NCI-H748 treated with DMSO at 0.1 percent for 48 hours (cell line): ENCODE data around the gene DGCR8.

Experiments
- DNase-seq: peaks from one replicate; lab custom pipeline; 2025; lab: John Stamatoyannopoulos, UW

DGCR8 gene

GRCh38 chr22:20138417-20138738 lies 58.3 kb downstream of the DGCR8 start:
- no peak for DNase-seq

- DNase-seq = no peak
Observed at GRCh38 chr22:20138868-20139267, 58.8 kb downstream of the DGCR8 start.

GRCh38 chr22:20139391-20140106 lies 59.5 kb downstream of the DGCR8 start:
- DNase-seq = no peak

- DNase-seq = no peak
Observed at GRCh38 chr22:20140107-20140445, 60.0 kb downstream of the DGCR8 start.

DNA sequence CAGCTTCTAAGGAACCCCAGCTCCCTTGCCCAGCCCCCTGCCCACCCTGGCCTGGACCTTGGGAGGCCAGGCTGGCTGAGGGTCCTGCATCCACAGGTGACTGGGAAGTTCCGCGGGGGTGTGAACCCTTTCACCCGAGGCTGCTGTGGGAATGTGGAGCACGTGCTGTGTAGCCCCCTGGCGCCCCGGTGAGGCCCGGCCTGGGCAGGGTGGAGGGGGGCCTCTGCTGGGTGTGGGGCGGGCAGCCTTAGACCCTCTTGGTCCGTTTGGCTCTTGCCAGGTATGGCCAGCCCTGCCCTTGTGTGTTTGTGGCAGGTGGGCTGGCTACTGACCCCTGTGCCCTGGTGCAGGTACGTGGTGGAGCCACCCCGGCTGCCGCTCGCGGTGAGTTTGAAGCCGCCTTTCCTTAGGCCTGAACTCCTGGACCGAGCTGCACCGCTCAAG lies 60.5 kb downstream of the DGCR8 start:
- no peak for DNase-seq

- DNase-seq = no peak
Observed at GRCh38 chr22:20141186-20142077, 61.4 kb downstream of the DGCR8 start.

- no peak for DNase-seq
Observed at GRCh38 chr22:20142711-20143621, 62.9 kb downstream of the DGCR8 start.

DNA sequence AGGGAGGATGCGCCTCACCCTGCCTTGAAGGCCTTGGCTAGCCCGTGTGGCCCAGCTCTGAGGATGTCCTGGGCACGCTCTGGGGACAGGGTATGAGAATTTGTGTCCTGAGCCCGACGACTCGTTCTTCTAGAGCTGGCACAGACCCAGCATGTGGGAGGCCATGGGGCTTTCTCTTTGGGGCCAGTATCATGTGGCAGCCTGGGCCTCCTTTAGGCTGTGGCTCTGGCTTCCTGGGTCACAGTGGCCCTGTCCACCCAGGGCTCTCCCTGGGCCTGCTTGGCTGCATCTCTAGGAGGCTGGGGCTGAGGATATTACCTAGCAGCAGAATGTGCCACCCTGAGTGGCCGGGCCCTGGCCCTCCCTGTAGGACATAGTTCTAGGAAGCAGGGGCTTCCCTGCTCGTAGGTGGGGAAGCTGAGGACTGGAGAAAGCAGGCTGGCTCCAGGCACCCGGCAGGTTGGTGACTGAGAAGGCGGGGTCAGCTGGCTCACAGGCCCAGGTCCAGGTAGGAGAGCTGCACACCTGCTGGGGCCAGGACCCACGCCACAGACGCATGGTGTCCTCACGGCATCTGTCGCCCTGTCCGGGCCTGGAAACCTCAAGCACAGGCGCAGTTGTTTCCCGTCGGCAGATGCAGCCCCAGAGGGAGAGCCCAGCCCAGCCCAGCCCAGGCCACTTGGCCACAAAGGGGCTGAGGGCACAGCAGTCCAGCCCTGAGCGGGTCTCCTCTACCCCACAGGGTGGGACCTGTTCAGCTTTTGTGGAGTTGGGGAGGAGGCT lies 64.0 kb downstream of the DGCR8 start:
- no peak for DNase-seq

DNA sequence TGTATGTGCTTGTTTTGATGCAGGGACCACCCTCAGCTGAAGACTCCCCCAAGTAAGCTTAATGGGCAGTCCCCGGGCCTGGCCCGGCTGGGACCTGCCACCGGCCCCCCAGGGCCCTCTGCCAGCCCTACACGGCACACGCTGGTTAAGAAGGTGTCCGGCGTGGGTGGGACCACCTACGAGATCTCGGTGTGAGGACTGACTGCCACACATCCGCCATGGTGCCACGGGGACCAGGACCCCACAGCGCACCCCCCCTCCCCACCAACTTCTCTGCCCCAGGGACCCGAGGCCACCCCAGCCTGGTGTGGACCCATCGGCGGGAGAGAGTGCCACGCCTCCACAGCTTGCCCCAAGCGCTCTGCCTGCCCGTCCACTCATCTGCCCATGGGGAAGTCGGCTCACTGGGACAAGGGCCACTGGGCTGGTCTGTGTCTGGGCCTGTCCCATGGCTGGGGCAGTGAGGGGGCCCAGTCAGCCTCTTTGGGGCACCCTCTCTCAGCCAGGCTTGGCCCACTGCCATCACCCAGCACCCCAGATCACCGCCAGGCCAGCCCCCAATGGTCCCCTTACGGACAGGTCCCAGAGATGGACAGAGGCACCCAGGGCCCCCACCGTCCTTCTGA lies 65.3 kb downstream of the DGCR8 start:
- no peak for DNase-seq

- no peak for DNase-seq
Observed at GRCh38 chr22:20145832-20146223, 65.8 kb downstream of the DGCR8 start.

GRCh38 chr22:20146777-20147176 lies 66.7 kb downstream of the DGCR8 start:
- no peak for DNase-seq

DNA sequence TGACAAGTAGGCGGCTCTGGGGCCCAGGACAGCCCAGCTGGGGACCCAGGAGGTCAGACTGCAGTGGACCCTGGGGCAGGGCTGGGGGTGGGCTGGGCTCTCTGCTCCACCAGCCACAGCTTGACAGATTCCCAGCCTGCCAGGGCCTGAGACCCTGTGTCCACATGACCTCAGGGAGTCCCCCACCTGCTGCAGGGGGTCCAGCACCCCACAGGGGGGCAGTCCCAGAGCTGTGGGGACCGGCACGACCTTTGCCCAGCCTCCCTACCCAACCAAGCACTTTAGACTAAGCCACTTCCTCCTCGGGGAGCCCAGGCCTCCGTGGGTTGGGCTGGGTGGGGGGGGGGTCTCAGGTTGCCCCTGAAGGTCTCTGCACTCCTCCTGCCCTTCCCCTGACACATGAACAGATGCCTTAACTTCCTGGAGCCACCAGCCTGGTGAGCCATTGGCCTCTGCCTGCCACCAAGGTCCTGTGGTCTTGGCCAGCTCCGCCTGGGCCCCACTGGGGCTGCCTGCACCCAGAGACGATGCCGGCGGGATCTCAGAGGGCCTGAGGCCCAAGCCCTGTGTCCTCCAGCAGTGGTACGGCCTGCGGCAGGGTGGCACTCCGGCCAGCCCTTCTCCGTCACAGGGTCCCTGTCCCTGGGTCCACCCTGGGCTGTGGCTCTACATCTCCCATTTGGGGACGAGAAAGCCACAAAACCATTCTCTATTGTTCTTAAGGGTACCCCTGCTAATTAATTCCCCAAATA lies 67.4 kb downstream of the DGCR8 start:
- no peak for DNase-seq

- DNase-seq = no peak
Observed at GRCh38 chr22:20148414-20148813, 68.4 kb downstream of the DGCR8 start.

GRCh38 chr22:20149257-20150250 lies 69.5 kb downstream of the DGCR8 start:
- no peak for DNase-seq

GRCh38 chr22:20150381-20151275 lies 70.6 kb downstream of the DGCR8 start, which contains the start of gene CCDC188:
CCDC188 (minus strand) TSS chr22:20151055; CDS start chr22:20150986, 69 bp downstream.
- DNase-seq = no peak

DNA sequence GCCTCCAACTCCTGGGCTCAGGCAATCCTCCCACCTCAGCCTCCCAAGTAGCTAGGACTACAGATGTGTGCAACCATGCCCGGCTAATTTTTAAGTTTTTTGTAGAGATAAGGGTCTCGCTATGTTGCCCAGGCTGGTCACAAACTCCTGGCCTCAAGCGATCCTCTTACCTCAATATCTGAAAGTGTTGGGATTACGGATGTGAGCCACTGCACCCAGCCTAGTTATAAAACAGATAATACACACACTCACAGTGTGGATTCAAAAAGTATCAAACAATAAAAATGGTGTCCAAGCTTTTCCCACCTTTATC lies 71.2 kb downstream of the DGCR8 start:
- DNase-seq = no peak

GRCh38 chr22:20152464-20152890 lies 72.4 kb downstream of the DGCR8 start:
- no peak for DNase-seq

GRCh38 chr22:20153945-20154344 lies 73.9 kb downstream of the DGCR8 start:
- DNase-seq = no peak
